Measurements from ENCODE around the gene ABCB6.
A peak's percentile ranks its signal among the peaks of the same experiment; 100 is the strongest.

ABCB6 gene

GRCh38 chr2:219182331-219183150 lies 36.2 kb downstream of the ABCB6 start:
- no peak for DNase-seq

- DNase-seq = no peak
These were observed 37.2 kb downstream of the ABCB6 start for GRCh38 chr2:219181531-219181930.

GRCh38 chr2:219180961-219181360 lies 37.8 kb downstream of the ABCB6 start:
- DNase-seq = no peak

DNA sequence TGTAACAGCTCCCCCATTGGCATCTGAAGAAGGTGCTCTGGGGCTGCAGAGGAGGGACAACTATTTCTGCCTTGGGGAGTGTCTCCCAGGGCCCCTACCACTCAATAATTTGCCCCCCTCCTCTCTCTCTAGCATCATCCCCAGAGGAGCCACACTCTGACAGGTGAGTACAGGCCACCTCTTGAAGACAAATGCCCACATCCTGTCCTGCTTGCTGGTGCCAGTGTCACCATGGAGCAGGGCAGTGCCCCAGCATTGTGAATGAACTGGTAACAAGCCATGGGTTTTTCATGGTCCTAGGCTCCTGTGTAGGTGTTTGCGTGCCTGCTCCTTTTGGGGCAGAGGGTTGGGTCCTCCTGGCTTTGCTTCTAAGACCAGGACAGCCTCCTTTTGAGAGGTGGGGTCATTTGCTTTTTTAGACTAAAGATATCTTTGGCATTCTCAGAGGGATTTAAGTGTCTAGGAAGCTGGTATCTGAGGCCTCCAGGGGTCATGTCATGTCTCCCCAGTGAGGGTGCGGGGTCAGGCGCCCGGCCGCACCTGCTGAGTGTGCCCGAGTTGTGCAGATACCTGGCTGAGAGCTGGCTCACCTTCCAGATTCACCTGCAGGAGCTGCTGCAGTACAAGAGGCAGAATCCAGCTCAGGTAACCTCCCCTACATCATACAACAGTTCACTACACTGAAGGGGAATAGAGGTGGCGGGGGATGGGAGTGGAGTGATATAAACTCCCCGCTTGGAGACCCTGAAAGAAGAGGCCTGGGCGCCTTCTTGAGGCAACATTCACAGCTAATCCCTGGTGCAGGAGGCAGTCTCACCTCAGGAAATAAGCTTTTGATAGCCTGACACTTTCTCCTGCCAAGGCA lies 38.9 kb downstream of the ABCB6 start:
- no peak for DNase-seq

GRCh38 chr2:219178377-219179175 lies 40.2 kb downstream of the ABCB6 start:
- DNase-seq = no peak

- DNase-seq = peak; percentile 89
These were observed 41.0 kb downstream of the ABCB6 start, which contains the start of gene RETREG2 for GRCh38 chr2:219177552-219178376. Gene RETREG2, plus strand, starts transcription at chr2:219178275. Its CDS starts 78 bp downstream, at chr2:219178353.

DNA sequence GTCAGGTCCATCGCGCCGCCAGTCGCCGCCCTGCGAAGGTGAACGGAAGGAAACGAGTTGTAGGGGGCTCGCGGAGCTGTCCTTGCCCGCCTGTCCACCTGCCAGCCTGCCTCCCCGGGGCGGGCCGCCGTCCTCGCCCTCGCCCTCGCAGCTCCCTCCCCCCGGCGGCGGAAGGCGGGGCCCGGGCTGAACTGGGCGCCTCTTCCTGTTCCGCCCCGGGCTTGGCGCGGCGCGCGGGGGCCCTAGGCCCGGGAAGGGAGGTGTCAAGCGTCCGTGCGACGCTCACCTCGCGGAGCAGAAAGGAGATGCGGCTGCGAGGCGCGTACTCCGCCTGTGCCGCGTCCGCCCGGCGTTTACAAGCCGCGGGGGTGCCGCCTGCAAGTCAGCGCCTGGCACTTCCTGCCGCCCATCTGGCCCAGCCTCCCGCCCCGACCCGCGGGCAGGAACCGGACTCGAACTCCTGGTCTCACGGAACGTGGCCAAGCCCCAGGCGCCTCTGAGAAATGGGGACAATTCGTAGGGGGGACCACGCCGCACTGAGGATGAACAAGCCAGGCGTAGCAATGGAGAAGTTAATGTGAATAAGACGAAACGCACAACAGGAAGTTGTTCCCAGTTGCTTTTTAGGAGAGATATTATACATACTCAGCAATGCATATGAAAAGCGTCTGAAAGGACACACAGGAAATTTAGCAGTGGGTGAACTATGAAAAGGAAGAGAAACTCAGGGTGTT lies 41.8 kb downstream of the ABCB6 start, which contains the start of gene CNPPD1:
Gene CNPPD1 (minus strand): TSS at position 108 of the 734 bp plus-strand sequence. CDS start 97 bp downstream, at position 11.
- DNase-seq = peak; percentile 89

- DNase-seq = peak; percentile 34
These were observed 42.6 kb downstream of the ABCB6 start for GRCh38 chr2:219175928-219176817.

- DNase-seq = no peak
These were observed 43.3 kb downstream of the ABCB6 start for GRCh38 chr2:219175486-219175885.

- DNase-seq = no peak
These were observed 44.0 kb downstream of the ABCB6 start for GRCh38 chr2:219174801-219175200.

DNA sequence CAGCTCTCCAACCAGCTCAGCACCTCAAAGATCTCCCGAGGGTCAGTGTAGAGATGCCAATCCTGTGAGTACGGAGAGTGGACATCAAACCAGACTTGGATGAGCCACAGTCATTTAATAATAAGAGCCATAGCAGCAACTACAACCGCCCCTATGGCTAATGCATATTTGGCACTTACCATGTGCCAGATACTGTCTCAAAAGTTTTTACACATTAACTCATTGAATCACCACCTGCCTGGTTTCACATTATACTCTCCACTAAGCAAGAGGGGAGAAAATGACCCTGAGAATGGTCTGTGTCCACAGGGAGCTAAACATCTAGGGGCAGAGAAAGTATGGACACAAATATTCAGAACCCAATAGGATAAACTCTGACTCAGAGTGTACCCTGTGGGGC lies 44.6 kb downstream of the ABCB6 start:
- DNase-seq = no peak

DNA sequence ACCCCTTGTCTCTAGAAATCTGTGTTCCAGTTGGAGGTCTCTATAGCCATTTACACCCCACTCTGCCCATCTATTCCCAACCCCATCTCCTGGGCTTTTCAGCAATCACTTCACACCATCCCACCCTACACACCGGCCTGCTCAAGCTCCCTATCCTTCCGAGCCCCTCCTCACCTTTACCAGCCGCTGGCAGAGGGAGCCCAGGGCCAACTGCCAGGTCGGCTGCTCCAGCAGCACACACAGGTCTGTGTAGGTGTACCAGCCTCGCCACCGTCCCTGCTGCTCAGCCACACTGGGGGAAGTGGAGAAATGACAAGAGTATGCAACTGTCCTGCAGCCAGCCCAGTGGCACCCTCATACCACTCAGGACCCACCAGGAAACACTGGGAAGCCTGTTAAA lies 45.6 kb downstream of the ABCB6 start:
- no peak for DNase-seq

- no peak for DNase-seq
These were observed 46.3 kb downstream of the ABCB6 start for GRCh38 chr2:219172231-219173154.

DNA sequence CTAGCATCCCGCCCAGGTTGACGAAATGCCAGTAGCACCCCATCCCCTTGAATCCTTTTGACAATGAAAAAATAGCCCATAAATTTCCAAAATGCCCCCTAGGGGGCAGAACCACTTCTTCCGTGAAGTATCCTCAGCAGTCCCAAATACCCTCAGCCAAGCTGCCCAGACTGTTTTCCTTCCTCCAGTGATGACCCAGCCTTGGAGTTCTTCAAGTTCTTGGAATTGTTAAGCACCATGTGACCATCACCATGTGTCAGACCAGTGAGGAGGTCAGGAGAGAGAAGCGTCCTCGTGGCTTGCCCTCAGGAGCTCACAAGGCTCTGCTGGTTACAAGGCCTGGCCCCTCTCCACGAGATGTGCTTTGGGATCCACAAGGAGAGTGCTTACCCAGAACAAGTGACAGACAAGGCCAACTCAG lies 47.5 kb downstream of the ABCB6 start:
- DNase-seq = peak; percentile 67

- DNase-seq = no peak
These were observed 48.7 kb downstream of the ABCB6 start, which contains the start of gene SLC23A3 for GRCh38 chr2:219169930-219170654. Gene SLC23A3, minus strand, starts transcription at chr2:219170029. Its CDS starts 45 bp downstream, at chr2:219169984.

- DNase-seq = no peak
These were observed 49.8 kb downstream of the ABCB6 start for GRCh38 chr2:219168932-219169331.

DNA sequence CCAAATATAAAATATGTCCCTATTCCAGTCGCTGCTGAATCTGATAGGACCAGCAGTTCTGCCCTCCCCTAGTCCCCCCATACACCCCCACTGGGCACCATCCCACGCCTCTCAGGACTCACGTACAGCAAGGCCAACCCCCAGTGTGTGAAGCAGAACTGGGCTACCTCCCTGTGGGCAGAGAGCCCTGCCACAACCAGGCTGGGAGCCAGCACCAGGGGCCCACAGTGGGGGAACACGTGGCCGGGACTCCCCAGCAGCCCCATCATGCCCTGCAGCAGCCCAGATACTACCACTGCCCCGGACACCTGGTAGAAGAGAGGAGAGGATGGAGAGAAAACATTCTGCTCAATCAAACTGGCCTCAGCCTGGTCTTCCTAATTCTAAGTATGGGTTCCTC lies 50.2 kb downstream of the ABCB6 start:
- DNase-seq = no peak

- no peak for DNase-seq
These were observed 50.8 kb downstream of the ABCB6 start for GRCh38 chr2:219167997-219168396.
